Renal cortex interstitium (tissue), 11 donors: ENCODE results near the gene CLTA. TPM values are rescaled to one million over a fixed set of nuclear protein-coding genes. Genes with fewer than 3 reads are reported as not detected.
"Not testable (repeated sequence)": the region's sequence is repeated elsewhere in the genome, so short reads cannot be mapped to it uniquely, and the experiment has no call there.

Source experiments
- DNase-seq, 11 donors: peaks; one replicate each; pipeline ENCODE4 v3.0.0-alpha.2; 2013; ENCODE audit warnings: low read depth in 9 of 11, low spot score in 4 of 11; ENCODE audit errors: extremely low read depth in 1 of 11
- polyA plus RNA-seq, 3 donors: library from polyadenylated mRNA; unstranded; fragments of 120-200 nt; gene quantifications; one replicate each; pipeline ENCODE4 v1.2.1, GENCODE V29; 2013; ENCODE audit not compliant: insufficient read length in 3 of 3

The CLTA gene
- polyA plus RNA-seq, 3 donors: 277 to 304 (median 297) TPM

- no peak for DNase-seq
These were observed 20.2 kb upstream of the CLTA start for GRCh38 chr9:36170531-36170930.

GRCh38 chr9:36173861-36174260 lies 16.9 kb upstream of the CLTA start:
- no peak for DNase-seq

- no peak for DNase-seq
These were observed 16.4 kb upstream of the CLTA start for GRCh38 chr9:36174271-36174670.

GRCh38 chr9:36174731-36175130 lies 16.0 kb upstream of the CLTA start:
- no peak for DNase-seq

- DNase-seq: not testable (repeated sequence)
These were observed 15.5 kb upstream of the CLTA start for GRCh38 chr9:36175209-36175608.

- not testable (repeated sequence) for DNase-seq
These were observed 14.2 kb upstream of the CLTA start for GRCh38 chr9:36176496-36176895.

GRCh38 chr9:36177571-36177970 lies 13.2 kb upstream of the CLTA start:
- no peak for DNase-seq

- not testable (repeated sequence) for DNase-seq
These were observed 10.5 kb upstream of the CLTA start for GRCh38 chr9:36180243-36180642.

GRCh38 chr9:36187414-36187813 lies 3.3 kb upstream of the CLTA start:
- DNase-seq: no peak

GRCh38 chr9:36188212-36188611 lies 2.5 kb upstream of the CLTA start:
- DNase-seq: no peak

- DNase-seq: peak in 1 of 11 donors; percentile 7
These were observed 745 bp upstream of the CLTA start for GRCh38 chr9:36189976-36190375.

GRCh38 chr9:36191290-36191645 lies 547 bp downstream of the CLTA start:
- DNase-seq: peak in 1 of 11 donors; percentile 5

GRCh38 chr9:36191686-36192085 lies 965 bp downstream of the CLTA start:
- peak in 1 of 11 donors; percentile 7 for DNase-seq

- DNase-seq: peak in 1 of 11 donors; percentile 45
These were observed 1.5 kb downstream of the CLTA start for GRCh38 chr9:36192196-36192595.

- DNase-seq: no peak
These were observed 2.3 kb downstream of the CLTA start for GRCh38 chr9:36193023-36193422.

- DNase-seq: peak in 1 of 11 donors; percentile 31
These were observed 3.7 kb downstream of the CLTA start for GRCh38 chr9:36194326-36195000.

- DNase-seq: no peak
These were observed 14.3 kb downstream of the CLTA start for GRCh38 chr9:36204906-36205547.

- DNase-seq: no peak
These were observed 16.3 kb downstream of the CLTA start for GRCh38 chr9:36207016-36207415.

GRCh38 chr9:36207546-36208012 lies 16.9 kb downstream of the CLTA start:
- no peak for DNase-seq

- no peak for DNase-seq
These were observed 18.0 kb downstream of the CLTA start for GRCh38 chr9:36208521-36209253.
